NCI-H774 (cell line): ENCODE measurements around the gene GABRG3.
A peak's percentile ranks its signal among the peaks of the same experiment; 100 is the strongest.

Source experiments
- DNase-seq: peaks from one replicate; lab custom pipeline; 2025; lab: John Stamatoyannopoulos, UW

GABRG3 gene

DNA sequence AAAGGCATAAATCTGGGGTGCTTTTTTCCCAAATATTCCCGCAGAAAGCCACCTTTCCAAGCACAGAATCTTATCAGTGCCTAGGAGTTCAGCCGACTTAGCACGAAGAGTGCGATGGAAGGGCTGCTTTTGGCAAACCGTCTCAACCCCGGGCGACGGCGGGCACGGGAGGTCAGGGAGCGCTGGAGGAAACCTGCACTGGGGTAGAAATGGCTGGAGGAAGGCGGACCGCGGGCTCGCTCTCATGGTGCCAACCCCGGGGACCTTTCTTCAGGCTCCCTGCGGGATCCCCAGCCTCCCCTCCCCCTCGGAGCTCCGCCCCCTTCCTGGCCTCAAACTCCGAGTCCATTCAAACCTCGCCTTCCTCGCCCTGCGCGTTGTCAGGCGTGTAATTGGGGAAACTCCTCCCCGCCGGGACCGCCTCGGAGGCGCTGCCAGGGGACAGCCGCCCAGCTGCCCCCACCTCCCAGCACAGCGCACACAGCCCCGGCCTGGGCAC lies at the start of gene GABRG3:
Gene GABRG3, plus strand, starts transcription at position 470 of the 499 bp plus-strand sequence.
- DNase-seq = no peak

DNA sequence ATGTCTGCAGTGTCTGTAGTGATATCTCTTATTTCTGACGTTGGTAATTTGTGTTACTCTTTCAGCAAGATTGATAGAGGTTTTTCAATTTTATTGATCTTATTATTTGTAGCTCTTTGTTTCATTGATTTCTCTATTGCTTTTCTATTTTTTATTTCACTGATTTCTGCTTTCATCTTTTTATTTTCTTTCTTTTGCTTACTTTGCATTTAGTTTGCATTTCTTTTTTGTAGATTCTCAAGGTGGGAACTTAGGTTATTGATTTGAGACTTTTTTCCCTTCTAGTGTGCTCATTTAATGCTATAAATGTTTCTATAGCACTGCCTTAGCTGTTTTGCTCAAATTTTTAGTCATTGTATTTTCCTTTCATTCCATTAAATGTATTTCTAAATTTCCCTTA lies 49.5 kb upstream of the GABRG3 start:
- DNase-seq = no peak

DNA sequence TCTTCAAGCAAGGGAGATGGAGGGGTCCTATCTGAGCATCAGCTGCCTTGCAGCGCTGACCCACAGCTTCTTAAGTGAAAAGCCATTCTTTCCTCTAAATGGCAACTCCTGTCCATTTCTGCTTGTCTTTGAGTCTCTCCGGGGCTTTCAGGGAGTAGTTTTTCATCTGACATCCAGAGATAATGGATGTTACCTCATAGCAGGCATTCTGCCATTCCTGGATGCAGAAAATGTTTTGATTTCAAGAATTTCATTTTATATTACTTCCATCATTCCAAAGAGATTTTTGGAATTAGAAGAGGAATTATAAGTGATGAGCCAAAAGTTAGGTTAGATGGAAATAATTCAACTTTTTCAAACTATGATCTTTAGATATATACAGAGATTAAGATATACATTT lies 44.9 kb upstream of the GABRG3 start:
- DNase-seq = no peak

DNA sequence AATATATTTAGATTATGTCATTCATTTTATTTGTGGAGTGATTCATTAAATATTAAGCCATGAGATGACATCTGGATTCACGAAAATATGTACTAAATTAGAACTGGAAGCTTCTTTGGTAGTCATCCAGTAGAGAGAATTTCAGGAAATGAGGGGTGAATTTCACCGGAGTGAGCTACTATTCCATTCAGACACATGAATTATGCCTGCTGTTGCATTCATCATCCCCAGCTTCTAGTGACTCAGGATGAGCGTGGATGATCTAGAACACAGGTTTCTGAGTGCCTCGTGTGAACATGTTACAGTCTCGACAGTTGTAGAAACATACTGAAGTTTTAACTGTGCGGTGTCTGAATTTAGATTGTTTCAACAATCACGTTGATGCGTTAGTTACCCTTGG lies 42.9 kb upstream of the GABRG3 start:
- no peak for DNase-seq

DNA sequence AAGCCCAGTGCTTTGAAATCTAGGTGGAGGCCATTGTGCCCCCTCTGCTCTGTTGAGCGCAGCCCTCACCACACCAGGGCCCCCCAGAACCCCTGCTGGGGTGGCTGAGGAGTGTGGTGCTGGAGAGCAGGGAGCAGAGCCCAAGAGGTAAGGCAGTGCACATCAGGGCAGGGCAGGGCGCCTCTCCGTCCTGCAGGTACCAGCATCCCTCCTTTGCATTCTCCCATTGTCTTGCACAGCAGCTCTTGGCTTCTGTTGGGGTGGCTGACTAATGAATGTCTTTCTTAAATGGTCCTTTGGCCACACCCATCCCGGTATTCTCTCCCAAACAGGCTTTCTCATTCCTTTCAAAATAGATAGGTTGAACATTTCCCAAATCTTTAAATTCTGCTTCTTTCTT lies 41.4 kb upstream of the GABRG3 start:
- no peak for DNase-seq

DNA sequence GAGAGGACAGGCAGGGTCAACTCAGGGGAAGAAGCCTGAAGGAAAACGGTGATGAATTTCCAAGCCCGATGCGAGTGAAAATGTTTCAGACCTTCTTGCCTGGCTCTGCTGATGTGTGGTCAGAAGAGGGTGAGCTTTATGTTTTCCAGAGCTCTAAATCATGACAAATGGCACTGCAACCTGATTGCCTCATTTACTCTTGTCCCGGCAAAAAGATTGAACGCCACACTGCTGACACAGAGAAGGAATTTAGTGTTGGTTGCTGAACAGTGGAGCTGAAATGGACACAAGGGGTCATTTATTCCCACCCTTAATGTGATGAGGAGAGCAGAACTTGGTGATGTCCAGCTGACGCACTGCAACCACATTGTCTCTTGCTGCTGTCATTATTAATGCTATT lies 36.1 kb upstream of the GABRG3 start:
- DNase-seq = no peak

DNA sequence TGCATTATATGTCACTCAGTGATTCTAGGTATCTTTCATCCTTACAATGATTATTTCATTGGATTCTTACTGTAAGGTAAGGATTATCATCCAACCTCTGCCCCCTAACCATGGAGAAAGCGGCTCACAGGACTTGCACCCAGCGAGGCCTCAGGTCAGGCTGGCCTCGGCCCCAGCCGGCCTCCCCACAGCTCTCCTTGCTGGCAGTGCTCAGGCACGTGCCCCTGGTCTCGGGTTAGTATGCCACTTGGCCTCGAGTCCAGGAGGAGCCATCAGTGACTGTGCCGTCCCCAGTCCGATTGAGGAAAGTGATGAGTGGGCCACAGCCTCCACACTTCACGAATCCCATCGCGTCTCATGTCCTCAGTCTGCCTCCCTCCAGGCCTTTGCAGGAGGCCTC lies 35.7 kb upstream of the GABRG3 start:
- no peak for DNase-seq

DNA sequence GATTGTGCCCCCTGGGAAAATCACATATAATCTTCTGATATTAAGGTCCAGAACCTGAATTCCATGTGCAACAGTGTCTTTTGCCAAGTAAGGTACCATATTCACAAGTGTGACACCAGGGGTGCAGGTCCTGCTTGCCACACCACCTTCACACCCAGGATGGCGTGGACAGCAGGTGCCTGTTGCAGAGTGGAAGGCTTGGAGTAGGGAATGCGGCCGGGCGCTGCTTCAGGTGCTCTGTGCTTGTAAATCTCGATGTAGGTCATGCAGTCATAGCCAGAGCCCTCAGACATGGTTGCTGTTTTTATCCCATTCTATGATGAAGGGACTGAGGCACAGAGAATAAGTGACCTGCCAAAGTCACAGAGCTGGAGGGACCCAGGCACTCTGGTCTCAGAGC lies 34.5 kb upstream of the GABRG3 start:
- no peak for DNase-seq

DNA sequence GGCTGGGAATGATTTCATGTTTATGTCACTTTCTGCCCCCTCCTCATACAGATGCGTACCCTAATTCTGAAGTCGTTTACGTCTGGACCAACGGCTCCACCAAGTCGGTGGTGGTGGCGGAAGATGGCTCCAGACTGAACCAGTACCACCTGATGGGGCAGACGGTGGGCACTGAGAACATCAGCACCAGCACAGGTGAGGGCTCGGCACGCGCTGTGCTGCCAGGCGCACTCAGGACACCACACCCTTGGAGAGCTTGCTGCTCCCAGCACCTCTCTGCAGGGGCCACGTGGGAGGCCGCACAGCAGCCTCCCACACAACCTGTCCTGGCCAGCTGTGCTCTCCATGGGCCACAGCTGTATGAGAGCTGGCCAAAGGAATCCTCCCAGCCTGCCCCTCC lies 33.8 kb upstream of the GABRG3 start:
- DNase-seq = no peak

DNA sequence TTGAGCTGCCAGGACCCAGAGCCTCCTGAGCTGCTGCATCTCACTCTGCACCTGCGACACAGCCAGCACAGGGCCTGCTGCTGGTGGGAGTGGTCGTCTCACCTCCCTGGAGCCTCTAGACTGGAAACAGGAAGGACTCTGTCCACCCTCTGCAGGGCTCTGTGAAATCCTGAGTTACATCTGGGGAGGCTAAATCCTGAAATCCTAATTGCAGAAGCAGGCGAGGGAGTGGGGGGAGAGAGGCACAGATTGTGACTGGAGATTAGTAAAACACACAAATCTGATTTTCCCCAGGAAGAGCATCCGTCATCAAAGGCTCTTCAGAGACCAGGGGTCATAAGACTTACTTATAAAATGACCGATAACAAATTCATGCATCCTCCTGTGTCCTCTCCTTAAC lies 31.6 kb upstream of the GABRG3 start:
- no peak for DNase-seq

DNA sequence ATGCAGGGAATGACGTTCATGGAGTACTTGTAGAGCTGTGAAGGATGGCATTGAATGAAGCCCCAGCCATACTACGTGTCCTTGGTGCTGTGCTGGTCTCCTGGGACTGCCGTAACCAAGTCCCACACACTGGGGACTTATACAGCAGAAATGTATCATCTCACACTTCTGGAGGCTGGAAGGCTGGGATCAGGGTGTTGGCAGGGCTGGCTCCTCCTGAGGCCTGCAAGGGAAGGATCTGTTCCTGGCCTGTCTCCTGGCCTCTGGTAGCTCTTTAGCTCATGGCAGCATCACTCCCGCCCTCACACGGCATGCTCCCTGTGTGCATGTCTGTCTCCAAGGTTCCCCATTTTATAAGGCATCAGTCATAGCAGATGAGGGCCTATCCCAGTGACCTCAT lies 29.5 kb upstream of the GABRG3 start:
- no peak for DNase-seq

DNA sequence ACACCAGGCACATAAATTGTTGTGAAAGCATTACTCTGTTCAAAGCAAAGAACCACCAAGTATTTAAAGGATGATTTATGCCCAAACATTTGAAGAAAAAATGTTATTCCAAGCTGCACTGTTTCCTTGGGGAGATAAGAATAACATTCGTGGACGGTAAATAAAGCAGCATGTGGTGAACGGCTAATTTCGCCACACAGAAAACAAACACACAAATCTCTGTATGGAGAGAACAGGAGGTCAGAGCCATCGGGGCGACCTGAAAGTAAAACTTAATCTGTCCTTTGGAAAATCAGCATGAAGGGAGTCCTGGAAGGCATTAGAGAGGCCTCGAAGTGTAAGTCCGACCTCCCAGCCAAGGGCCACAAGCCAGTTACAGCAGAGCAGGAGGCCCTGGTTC lies 27.1 kb upstream of the GABRG3 start:
- DNase-seq = no peak

DNA sequence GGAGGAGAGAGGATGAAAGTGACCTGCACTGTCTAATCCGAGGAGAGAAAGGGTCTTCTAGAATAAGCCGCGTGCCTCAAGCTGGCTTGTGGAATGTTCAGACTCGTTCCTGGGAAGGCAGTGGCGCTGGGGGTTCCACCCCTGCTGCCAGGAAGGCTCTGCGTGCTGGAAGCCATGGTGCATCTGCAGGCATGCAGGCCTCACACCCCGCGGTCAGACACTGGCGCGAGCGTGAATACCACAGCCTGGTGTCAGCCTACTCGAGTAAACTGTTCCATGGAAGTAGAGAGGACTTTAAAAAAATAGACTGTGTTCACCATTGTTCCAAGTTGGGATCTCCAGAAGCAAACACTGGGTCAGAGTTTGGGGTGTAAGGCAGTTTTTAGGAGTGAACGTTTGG lies 25.9 kb upstream of the GABRG3 start:
- no peak for DNase-seq

DNA sequence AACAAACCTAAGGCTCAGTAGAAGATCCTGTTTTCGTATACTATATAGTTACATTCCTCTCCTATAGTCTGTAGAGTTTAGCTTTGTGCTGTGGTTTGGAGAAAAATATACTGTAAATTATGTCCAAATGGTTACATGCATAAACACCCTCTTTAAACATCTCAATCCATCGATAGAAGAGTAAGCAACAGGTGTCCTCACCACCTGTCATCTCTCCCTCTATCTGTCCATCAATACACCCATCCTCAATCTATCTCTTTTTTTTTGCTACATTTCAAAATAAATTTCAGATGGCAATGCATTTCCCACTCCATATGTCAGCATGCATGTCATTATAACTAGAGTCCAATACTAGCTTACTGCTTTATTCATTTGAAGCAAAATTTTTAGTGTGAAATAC lies 21.0 kb upstream of the GABRG3 start:
- DNase-seq = no peak

DNA sequence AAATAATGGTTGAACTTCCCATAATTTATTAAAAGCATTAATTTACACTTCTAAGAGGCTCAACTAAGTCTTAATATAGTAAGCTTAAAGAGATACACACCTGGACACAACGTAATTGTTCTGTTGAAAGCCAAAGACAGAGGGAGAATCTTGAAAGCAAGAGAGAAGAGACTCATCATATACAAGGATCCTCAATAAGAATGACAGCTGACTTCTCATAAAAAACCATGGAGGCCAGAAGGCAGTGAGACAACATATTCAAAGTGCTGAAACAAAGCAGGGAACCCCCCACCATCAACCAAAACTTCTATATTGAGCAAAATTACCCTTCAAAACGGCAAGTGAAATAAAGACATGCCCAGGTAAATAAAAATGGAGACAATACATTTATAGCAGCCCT lies 16.6 kb upstream of the GABRG3 start:
- DNase-seq = no peak

DNA sequence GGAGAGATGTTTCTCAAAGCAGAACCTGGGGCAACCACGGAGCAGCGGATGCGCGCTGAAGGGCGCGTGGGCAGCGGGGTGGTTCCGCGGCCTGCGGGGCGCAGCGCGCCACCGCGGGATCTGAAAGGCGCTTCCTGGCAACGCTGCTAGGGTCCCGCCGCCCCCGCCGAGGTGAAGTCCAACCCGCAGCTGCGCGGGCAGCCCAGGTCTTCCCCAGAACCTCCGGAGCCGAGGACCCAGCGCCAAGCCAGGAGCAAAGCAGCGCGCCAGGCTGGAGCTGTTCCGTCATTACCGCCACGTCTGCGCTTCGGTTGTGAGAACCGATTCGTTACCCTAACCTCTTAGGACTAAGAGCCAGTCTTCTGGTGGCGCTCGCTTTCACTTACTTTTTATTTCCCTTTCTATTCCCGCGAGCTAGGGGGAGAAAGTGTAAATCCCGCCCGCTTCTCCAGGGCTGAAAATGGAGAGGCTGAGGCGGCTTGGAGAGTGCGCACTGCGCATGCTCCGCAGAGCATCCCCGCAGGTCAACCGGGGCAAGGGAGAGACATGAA lies 3.2 kb upstream of the GABRG3 start:
- no peak for DNase-seq

DNA sequence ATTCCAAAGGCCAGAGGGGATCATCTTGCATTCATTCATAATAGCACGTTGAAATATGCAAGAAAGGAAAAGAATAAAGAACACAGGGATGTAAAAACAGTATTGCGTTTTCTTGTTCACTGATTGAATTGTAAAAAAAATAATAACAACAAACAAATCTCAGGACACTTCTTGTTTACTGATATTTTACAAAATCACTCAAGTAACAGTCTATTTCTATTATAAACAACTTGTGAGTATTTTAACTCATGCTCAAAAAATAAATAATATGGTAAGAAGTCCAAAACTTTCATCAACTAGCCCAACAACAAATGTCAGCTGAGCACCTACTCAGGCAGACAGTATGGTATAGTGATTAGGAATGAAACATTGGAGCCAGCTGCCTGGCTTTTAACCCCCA lies 2.2 kb upstream of the GABRG3 start:
- no peak for DNase-seq

DNA sequence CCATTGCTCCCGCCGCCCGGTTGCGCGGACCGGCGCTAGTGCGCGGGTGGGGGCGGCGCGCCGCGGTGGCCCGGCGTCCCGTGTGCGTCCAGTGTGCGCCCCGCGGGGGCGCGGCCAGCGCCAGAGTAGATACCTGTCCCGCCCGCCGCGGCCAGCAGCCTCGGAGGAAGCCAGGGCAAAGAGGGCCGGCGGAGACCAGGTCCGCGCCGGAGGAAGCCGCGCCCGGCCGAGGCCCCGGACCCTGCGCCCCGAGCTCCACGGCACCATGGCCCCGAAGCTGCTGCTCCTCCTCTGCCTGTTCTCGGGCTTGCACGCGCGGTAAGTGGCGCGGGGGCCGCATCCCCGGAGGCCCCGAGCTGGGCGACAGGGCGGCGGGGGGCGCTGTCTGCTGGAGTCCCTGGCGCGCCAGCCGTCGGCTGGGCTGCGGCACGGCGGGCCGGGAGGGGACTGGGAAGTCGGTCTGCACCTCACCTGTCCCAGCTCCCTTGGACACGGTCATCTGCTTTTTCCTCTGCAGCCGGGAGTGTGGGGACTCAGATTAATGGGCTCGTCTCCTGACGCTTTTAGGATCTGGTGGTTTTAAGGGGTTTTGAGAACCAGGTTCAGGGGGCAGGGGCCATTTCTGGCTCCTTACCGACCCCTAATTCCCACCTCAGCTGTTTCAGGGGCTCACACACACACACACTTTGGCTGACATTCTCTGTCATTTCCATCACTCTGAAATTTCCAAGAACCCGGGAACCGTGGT lies 464 bp downstream of the GABRG3 start:
- DNase-seq = no peak

DNA sequence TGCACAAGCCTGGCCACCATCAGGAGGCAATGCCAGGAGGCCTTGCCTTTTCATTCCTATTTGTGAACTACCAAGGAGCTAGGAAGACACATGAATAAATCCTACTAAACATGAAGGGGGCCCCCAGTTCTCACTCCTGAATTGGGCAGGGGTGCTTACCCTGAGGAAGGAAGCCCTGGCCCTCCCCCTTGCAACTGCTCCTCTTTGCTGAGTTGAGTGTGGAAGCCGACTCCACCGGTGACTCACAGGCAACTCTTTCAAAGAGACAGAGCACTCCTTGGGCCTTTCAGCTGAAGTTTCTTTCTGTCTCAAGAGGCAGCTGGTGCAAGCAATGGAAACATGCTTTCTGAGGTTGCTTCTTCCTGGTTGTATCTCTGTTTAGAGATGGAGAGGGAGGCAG lies 1.7 kb downstream of the GABRG3 start:
- DNase-seq = no peak

DNA sequence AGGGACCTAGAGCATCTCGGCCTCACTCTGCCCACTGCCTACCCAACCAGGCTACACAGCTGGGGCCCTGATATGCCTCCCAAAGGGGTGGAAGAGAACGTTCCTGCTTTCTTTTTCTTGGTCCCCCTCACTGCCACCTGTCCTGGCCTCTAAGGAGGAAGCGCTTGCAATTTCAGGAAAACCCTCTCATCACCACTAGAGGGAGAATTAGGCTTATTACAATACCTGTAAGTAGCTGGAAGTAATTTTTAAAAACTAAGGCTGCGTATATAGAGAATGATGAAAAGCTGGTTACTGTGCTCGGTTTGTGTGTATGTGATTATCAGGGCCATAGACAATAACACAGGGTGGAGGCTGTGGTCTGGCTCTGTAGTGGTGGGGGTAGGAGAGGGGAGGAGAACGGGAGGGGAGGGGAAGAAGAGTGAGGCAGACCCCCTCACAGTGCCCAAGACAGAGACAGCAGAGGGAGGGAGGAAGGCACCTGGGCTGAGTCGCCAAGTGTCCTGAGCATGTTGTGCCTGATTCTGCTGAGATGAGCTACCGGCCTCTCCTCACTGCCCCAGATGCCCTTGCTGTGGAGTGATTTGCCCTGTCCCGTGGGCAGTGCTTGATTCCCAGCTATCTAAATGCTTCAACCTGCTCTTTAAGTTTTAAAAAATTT lies 3.3 kb downstream of the GABRG3 start:
- DNase-seq = peak; percentile 52

DNA sequence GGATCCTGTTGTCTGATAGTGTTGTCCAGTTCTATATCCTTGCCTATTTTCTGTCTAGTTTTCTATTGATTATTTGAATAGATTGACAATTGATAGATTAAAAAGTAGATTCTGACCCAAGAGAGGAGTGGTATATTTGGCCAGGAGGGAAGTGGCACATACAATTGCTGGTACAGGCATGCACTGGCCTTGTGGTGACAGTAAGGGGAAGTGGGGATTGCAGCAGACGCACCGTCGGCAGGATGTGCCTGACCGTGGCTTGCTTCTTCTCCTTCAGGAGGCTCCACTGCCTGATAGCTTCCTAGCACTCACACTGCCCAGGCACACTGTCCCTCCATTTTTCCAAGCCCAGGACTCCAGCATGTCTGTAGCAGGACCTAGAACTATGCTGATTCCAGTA lies 10.5 kb downstream of the GABRG3 start:
- no peak for DNase-seq

DNA sequence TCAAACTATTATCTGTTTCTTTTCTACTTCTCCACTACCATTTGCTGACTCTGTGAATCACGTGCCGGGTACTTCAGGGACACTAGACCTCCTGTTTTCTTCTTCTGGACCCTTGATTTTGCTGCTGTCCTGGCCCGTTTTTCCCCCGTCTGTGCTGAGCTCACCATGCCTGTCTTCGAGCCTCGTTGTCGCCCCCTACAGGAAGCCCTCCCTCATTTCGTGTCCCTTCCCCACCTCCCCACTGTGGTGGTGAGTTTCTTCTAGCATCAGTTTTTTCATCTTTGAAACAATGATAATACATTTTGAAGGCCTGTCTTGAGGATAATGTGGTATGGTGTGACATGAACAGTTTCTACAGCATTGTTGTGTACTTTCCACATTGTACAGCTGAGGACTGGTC lies 12.8 kb downstream of the GABRG3 start:
- DNase-seq = no peak

DNA sequence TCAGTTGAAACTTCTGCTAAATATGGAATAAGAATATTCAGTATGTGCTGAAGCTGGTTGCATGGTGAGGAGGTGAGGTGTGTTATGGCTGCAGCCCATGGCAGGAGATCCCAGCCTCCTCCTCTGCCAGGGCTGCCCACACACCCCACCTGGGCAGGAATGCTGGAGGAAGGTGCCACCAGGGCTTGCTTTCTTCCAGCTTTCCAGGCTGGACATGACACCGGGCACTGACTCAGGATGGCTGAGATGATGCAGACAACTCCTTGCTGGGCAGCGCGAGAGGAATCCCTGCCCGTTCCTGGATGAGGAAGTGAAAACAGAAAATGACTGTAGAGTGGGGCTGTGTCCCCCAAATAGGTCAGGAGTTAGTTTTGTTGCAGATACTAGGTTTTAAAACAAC lies 14.1 kb downstream of the GABRG3 start:
- DNase-seq = no peak

DNA sequence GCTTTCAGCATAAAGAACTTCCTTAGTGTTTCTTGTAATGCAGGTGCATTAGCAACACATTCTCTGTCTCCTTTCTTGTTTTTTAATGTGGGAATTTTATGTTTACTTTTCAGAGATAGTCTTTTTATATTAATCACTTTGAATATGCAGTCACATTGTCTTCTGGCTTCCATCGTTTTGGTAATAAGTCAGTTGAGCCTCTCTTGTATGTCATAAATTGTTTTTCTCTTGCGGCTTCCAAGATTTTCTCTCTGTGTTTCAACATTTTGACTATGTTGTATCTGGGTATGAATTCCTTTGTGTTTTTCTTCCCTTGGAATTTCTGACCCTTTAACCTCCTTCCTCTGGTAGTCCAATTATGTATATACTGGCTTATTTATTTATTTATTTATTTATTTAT lies 25.3 kb downstream of the GABRG3 start:
- DNase-seq = no peak
